Measurements from ENCODE around the gene CPT1B. TPM values are rescaled to one million over a fixed set of nuclear protein-coding genes. Genes with fewer than 3 reads are reported as not detected.
"Not testable (repeated sequence)": the region's sequence is repeated elsewhere in the genome, so short reads cannot be mapped to it uniquely, and the experiment has no call there.

CPT1B gene
- total and polyA plus RNA-seq, 12 donors = 61.2 to 487 (median 398) TPM

GRCh38 chr22:50521710-50522109, 56.5 kb downstream of the CPT1B start:
- no peak overlapping the region for H3K4me3 ChIP-seq
- no peak for ATAC-seq
- H3K27ac ChIP-seq = no peak overlapping the region
- no peaks in the 10 kb centered on the region for H3K27me3 ChIP-seq
- H3K36me3 ChIP-seq = peaks cover 0 to 79% (median 44%) of the 10 kb centered on the region in 9 donors
- H3K4me1 ChIP-seq = peaks cover 4 to 22% (median 20%) of the 10 kb centered on the region in 9 donors
- H3K9me3 ChIP-seq = no peaks in the 10 kb centered on the region
- 91 to 94% methylated on average over 10 of the region's 10 CpGs for WGBS, 2 donors
- DNase-seq = no peak
- intact Hi-C loops (cut with DNase I) = loop anchor here in 2 of 10 donors (5.0 to 10.0 kb wide), 2 partner anchors 61 to 277 kb away; partner anchors contain the start of genes CHKB (in 1 of the 2) and TUBGCP6 (in 1 of the 2)
- no peak for TF ChIP-seq CTCF (IDR thresholded peaks at IDR 0.05)

- DNase-seq = no peak
- intact Hi-C loops (cut with DNase I) = loop anchor here in 2 of 10 donors (5.0 to 10.0 kb wide), 2 partner anchors 61 to 276 kb away; partner anchors contain the start of genes CHKB (in 1 of the 2) and TUBGCP6 (in 1 of the 2)
These were observed 57.3 kb downstream of the CPT1B start for GRCh38 chr22:50520826-50521453.

GRCh38 chr22:50520184-50520583, 58.0 kb downstream of the CPT1B start:
- 95 to 98% methylated on average over 8 of the region's 8 CpGs for WGBS, 2 donors
- H3K36me3 ChIP-seq = peaks cover 0 to 89% (median 44%) of the 10 kb centered on the region in 9 donors
- peaks cover 4 to 16% (median 14%) of the 10 kb centered on the region in 9 donors for H3K4me1 ChIP-seq
- not testable (repeated sequence) for ATAC-seq, H3K27me3 ChIP-seq, DNase-seq, H3K9me3 ChIP-seq, H3K27ac ChIP-seq, H3K4me3 ChIP-seq
- intact Hi-C loops (cut with DNase I) = loop anchor here in 2 of 10 donors (5.0 to 10.0 kb wide), 2 partner anchors 62 to 275 kb away; partner anchors contain the start of genes CHKB (in 1 of the 2) and TUBGCP6 (in 1 of the 2)

More at GRCh38 chr22:50520826-50521453, 57.3 kb downstream of the CPT1B start:
- Histone ChIP-seq H3K4me1 (peaks cover 4 to 17% (median 14%) of the 10 kb centered on the region in 9 donors), H3K27ac (no peak overlapping the region), H3K4me3 (no peak overlapping the region), H3K36me3 (peaks cover 0 to 87% (median 44%) of the 10 kb centered on the region in 9 donors), H3K9me3 (no peaks in the 10 kb centered on the region), H3K27me3 (no peaks in the 10 kb centered on the region)
- TF ChIP-seq CTCF (IDR thresholded peaks at IDR 0.05) = no peak
- WGBS, 2 donors = 94 to 95% methylated on average over 13 of the region's 13 CpGs
- no peak for ATAC-seq

- WGBS, 2 donors = 96 to 97% methylated on average over 8 of the region's 8 CpGs
These were observed 59.1 kb downstream of the CPT1B start for GRCh38 chr22:50519151-50519550.

More at GRCh38 chr22:50519151-50519550, 59.1 kb downstream of the CPT1B start:
- no peak overlapping the region for H3K4me3 ChIP-seq
- no peaks in the 10 kb centered on the region for H3K9me3 ChIP-seq
- no peak for TF ChIP-seq CTCF (IDR thresholded peaks at IDR 0.05)
- no peak overlapping the region for H3K27ac ChIP-seq
- intact Hi-C loops (cut with DNase I) = no loop called here
- peaks cover 0 to 91% (median 44%) of the 10 kb centered on the region in 9 donors for H3K36me3 ChIP-seq
- no peak for DNase-seq
- ATAC-seq = no peak
- no peaks in the 10 kb centered on the region for H3K27me3 ChIP-seq
- H3K4me1 ChIP-seq = peaks cover under 1 to 6% (median 4%) of the 10 kb centered on the region in 9 donors

Other genes with a start within 250 kb of the CPT1B start
- 10 to 100 TPM; 34.7 to 51.5 (median 36.8) TPM for gene PPP6R2, start 235.1 kb downstream of the CPT1B start, total RNA-seq
- gene PPP6R2, start 235.1 kb downstream of the CPT1B start, polyA plus RNA-seq = 10 to 100 TPM; 38.6 to 38.8 TPM
- 10 to 100 TPM; 41.0 to 73.0 (median 49.7) TPM for gene SBF1, start 103.4 kb downstream of the CPT1B start, total RNA-seq
- gene SBF1, start 103.4 kb downstream of the CPT1B start, polyA plus RNA-seq = 10 to 100 TPM; 43.2 to 48.6 TPM
- under 1 TPM in 3 of 10 donors, not detected in 7; 0.09 to 0.53 (median 0.15) TPM for gene ADM2, start 96.9 kb downstream of the CPT1B start, total RNA-seq
- gene ADM2, start 96.9 kb downstream of the CPT1B start, polyA plus RNA-seq = under 1 TPM; 0.07 to 0.29 TPM
- not detected for gene MIOX, start 91.6 kb downstream of the CPT1B start, total RNA-seq
- gene MIOX, start 91.6 kb downstream of the CPT1B start, polyA plus RNA-seq = not detected
- 10 to 100 TPM; 18.8 to 37.5 (median 22.9) TPM for gene LMF2, start 70.7 kb downstream of the CPT1B start, total RNA-seq
- 10 to 100 TPM; 40.4 to 42.5 TPM for gene LMF2, start 70.7 kb downstream of the CPT1B start, polyA plus RNA-seq
- 10 to 100 TPM; 21.7 to 31.9 (median 26.2) TPM for gene NCAPH2, start 70.2 kb downstream of the CPT1B start, total RNA-seq
- 10 to 100 TPM; 38.0 to 54.8 TPM for gene NCAPH2, start 70.2 kb downstream of the CPT1B start, polyA plus RNA-seq
- 1 to 10 TPM in 2 of 10 donors, under 1 TPM in 2, not detected in 6; 0.57 to 2.8 (median 0.92) TPM for gene SCO2, start 52.8 kb downstream of the CPT1B start, total RNA-seq
- gene SCO2, start 52.8 kb downstream of the CPT1B start, polyA plus RNA-seq = 1 to 10 TPM in 1 of 2 donors, not detected in 1; 2.0 TPM
- gene TYMP, start 48.4 kb downstream of the CPT1B start, total RNA-seq = 100 to 1,000 TPM in 1 of 10 donors, 10 to 100 TPM in 7, 1 to 10 TPM in 2; 8.4 to 113 (median 12.6) TPM
- 10 to 100 TPM; 23.3 to 65.3 TPM for gene TYMP, start 48.4 kb downstream of the CPT1B start, polyA plus RNA-seq
- gene KLHDC7B, start 32.5 kb downstream of the CPT1B start, total RNA-seq = 1 to 10 TPM in 1 of 10 donors, under 1 TPM in 3, not detected in 6; 0.11 to 1.3 (median 0.18) TPM
- under 1 TPM in 1 of 2 donors, not detected in 1; 0.10 TPM for gene KLHDC7B, start 32.5 kb downstream of the CPT1B start, polyA plus RNA-seq
- under 1 TPM in 2 of 10 donors, not detected in 8; 0.74 to 0.90 TPM for gene SYCE3, start 15.5 kb downstream of the CPT1B start, total RNA-seq
- gene SYCE3, start 15.5 kb downstream of the CPT1B start, polyA plus RNA-seq = not detected
- gene CHKB, start 4.4 kb upstream of the CPT1B start, total RNA-seq = 10 to 100 TPM; 31.7 to 60.1 (median 39.9) TPM
- gene CHKB, start 4.4 kb upstream of the CPT1B start, polyA plus RNA-seq = 100 to 1,000 TPM in 1 of 2 donors, 10 to 100 TPM in 1; 27.1 to 251 TPM
- gene MAPK8IP2, start 22.4 kb upstream of the CPT1B start, total RNA-seq = under 1 TPM; 0.08 to 0.52 (median 0.27) TPM
- gene MAPK8IP2, start 22.4 kb upstream of the CPT1B start, polyA plus RNA-seq = under 1 TPM; 0.22 to 0.49 TPM
- 10 to 100 TPM; 19.6 to 33.3 (median 26.0) TPM for gene ARSA, start 49.7 kb upstream of the CPT1B start, total RNA-seq
- 10 to 100 TPM; 17.5 to 62.3 TPM for gene ARSA, start 49.7 kb upstream of the CPT1B start, polyA plus RNA-seq
- gene SHANK3, start 94.4 kb upstream of the CPT1B start, total RNA-seq = 10 to 100 TPM; 19.9 to 36.9 (median 24.7) TPM
- 10 to 100 TPM; 14.3 to 59.8 TPM for gene SHANK3, start 94.4 kb upstream of the CPT1B start, polyA plus RNA-seq
- gene ACR, start 159.8 kb upstream of the CPT1B start, total RNA-seq = 1 to 10 TPM in 1 of 10 donors, under 1 TPM in 8, not detected in 1; 0.28 to 1.1 (median 0.50) TPM
- gene ACR, start 159.8 kb upstream of the CPT1B start, polyA plus RNA-seq = under 1 TPM; 0.13 to 0.66 TPM
- 1 to 10 TPM; 4.7 to 9.2 (median 7.4) TPM for gene RABL2B, start 205.2 kb upstream of the CPT1B start, total RNA-seq
- gene RABL2B, start 205.2 kb upstream of the CPT1B start, polyA plus RNA-seq = 10 to 100 TPM in 1 of 2 donors, 1 to 10 TPM in 1; 6.5 to 11.6 TPM

Data from heart right ventricle (tissue), 16 donors.